HG03457 (cell line): ENCODE data around the gene DAP.
"Not testable (repeated sequence)": the region's sequence is repeated elsewhere in the genome, so short reads cannot be mapped to it uniquely, and the experiment has no call there.

Experiments used
- ATAC-seq: cut with Tn5 transposase; IDR thresholded peaks from one replicate; pipeline ENCODE4 v1.9.1; 2021; ENCODE audit warnings: moderate number of reproducible peaks; ENCODE audit not compliant: unreplicated experiment

The DAP gene

DNA sequence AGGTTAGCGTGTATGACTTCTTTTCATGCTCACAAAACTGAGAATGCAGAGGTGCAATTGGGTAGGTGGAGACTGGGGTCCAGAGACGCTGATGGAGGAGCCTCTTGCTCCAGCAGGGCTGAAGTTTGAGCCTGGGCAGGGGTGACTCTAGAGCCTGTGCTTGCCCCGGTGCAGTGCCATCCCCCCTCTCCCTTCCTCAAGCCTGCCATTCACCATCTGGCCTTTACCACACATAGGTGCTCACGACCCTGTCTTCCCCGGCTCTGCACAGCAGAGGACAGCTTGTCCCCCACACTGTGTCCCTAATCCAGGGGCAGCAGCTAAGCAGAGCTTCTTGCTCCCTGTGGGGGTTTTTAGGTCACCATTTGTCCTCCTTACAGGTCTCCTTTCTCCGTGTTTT is 86.5 kb downstream of the DAP start:
- ATAC-seq, result no peak

DNA sequence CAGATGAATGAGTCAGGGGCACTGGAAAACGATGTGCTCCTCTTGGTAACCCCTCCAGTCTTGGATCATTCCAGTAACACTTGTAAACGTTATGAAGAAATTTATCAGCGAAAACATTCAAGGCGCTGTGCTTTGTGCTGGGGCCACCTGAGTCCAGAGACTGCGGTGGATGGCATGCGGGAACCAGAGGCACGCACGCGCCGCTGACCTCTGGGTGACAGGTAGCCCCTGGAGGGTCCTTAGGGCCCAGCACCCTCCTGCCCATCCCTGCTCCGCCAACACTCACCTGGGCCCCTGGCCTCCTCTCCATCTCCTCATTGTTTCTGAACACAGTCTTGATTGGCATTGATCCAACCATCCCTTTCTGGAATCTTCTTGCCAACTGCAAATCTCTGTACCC is 86.9 kb downstream of the DAP start:
- ATAC-seq, result no peak

DNA sequence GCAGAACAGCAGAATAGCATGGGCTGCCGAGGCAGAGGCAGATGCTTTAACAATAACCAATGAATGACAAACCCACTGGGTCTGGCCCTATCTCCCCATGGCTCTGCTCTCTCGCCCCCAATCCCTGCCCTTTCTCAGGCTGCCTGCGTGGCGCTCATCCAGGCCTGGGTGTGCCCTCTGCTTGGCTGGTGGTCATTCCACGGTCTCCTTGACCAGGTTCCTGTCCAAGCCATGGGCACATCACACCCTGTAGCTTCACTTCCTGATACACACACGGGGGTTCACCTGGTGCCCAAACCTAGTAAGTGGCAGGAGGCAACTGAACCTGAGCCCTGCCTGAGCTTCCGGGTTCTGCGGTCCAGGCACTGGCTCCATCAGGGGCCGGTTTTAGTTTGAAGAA is 87.6 kb downstream of the DAP start:
- ATAC-seq, result no peak

DNA sequence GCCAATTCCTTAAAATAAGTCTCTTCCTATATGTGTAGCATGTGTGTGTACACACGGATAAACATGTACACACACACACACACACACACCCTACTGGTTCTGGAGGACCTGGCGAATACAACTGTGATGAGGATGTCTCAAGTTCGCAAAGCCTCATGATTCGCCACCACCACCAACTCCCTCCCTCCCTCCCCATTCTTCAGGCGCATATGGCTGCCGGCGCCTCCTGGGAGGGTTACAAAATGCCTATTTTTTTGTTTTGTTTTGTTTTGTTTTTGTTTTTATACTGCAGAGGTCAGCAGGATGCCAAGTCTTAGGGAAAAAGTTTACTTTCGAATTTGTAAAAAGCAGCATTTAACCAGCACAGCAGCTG is 88.0 kb downstream of the DAP start:
- no peak for ATAC-seq

DNA sequence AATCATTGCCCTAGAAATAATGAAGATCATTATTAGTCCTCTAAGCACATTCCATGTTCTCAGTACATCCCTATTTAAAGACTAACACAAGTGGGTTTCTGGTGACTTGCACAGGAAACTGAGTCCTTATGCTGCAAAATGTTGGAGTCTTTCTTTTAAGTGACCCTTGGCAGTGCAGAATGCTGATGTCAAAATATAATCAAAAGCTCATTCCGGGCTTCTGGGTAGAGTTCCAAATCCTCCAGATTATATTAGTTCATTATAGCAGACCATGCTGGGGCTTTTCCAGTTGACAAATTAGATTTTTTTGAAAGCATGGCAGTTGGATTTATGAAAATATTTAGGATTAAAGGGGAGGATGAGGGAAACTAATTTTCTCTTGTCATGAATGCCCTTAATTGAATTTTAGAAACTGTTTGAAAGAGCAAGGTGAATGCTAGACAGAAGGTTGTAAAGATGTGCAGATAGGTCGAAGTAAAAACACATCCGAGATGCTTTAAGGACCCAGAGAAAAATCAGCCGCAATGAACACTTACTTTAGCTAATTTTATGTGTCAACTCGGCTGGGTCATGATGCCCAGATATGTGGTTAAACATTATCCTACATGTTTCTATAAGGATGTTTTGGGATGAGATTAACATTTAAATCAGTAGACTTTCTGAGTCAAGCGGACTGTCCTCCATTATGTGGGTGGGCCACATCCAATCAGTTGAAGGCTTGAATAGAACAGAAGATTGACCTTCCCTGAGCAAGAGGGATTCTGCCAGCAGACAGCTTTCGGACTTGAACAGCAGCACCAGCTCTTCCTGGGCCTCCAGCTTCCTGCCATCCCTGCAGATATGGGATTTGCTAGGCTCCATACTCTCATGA is 88.7 kb downstream of the DAP start:
- no peak for ATAC-seq

DNA sequence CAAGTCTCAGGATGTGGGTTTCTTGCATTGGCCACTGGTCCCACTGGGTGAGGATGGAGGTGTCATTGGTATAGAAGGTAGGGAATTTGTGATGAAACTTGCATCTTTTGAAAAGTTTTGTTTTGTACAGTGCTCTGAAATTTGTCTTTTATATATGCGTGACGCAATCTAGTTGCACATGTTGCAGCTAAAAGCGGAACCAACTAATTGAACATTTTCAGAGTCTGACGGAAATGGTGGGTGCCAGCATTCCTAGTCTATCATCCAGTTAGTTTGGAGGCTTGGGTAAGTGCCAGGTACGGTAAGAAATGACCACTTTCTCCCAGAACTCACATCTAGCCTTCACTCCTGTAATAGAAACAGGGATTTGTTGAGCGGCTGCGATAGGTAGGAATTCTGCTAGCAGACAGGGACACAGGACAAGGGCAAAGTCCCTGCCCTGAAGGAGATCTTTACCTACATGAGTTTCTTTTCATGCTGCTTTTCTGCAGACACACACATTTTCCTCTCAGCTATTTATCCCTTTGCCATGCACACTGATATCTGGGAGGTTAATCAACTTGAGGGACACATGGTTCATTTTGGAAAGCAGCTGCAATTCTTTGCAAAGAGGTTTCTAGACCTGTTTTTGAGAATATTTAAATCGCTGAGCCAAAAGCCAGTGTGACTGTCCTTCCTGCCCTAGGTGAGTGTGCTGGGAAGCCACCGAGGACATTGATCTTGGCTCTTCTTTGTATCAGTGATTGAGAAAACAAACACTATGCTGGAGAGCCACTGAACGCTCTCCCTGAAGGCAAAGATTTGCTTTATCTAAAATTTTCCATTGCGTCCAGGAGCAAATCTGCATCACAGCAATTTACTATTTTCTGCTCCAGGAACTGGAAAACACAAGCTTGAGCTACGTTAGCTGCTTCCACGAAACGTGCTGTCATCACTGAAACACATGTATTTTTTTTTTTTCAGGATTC is 89.7 kb downstream of the DAP start:
- no peak for ATAC-seq

DNA sequence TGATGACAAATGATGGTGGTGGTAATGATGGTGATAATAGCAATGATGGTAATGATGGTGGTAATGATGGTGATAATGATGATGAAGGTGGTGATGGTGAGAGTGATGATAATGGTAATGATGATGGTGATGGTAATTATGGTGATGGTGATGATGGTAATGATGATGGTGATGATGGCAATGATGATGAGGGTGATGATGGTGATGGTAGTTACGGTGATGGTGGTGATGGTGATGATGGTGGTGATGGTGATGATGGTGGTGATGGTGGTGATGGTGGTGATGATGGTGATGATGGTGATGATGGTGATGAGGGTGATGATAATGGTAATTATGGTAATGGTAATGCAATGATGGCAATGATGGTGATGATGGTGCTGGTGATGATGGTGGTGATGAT is 91.1 kb downstream of the DAP start:
- ATAC-seq, result no peak

DNA sequence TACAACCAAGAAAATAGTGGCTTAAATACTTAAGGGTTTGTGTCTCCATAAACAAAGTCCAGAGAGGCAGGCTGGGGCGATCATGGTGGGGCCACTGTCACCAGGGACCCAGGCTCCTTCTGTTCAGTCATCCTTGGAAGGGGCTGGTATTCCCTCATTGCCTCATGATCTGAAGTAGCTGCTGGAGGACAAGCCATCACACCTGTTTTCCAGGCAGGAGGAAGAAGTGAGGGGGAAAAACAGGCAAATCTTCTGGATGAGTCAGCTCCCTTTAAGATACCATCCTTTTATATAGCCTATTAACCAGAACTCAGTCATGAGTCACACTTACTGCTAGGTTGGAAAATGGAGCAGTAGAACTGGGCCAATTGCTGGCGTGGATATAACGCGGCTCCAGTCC is 92.3 kb downstream of the DAP start:
- ATAC-seq, result no peak

DNA sequence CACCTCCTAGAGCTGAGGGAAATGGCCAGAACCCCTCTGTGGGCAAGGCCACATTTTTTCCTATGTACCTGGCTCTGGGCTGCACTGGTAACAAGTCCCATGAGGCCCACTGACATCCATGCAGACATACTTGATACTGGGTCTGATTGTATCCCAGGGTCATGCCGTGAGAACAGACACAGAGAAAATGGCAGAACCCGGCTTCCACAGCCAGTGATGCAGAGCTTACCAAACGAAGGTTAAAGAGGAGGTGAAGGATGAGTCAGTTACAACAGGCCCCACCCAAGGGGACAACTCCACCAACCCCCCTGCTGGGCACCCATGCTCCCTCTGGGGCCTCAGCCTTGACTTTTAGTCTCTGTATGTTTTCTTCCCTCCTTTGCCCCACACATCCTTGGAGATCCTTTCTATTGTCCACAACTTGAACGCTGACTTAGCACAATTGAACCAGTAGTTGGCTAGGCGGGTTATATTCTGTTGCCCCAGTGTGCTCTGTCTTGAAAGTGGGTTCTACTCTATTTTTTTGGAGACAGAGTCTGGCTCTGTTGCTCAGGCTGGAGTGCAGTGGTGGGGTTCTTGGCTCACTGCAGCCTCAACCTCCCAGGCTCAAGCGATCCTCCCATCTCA is 93.5 kb downstream of the DAP start:
- no peak for ATAC-seq

DNA sequence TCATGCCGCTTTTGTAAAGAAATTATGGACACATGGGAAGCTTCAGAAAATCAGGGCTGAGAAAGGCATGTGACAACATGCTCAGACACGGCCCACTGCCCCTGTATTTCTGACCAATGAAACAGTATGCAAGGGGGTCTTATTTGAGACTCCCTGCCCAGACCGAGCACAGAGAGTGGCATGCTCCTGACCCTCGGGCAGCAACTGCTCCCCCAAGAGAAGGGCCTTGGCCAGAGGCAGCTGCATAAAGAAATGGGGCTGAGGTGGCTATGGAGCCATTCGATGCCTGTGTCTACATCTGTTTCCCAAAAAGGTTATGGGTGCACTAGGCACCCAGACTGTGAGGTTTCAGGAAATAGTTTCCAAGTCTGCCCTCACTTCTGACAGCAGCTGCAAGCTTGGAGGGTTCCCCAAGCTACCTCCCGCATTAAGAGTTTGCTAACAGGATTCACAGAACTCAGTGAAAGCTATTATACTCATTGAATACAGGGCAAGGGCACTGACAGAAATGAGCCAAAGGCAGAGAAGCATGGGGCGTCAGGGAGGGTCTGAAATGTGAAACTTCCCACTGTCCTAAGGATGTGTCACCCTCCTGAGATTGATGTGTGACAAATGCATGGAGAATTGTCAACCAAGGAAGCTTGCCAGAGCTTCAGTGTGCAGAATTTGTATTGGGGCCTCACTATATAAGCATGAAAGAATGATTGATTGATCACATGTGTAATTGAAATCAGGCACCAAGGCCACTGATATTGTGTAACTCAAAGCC is 94.3 kb downstream of the DAP start:
- no peak for ATAC-seq

DNA sequence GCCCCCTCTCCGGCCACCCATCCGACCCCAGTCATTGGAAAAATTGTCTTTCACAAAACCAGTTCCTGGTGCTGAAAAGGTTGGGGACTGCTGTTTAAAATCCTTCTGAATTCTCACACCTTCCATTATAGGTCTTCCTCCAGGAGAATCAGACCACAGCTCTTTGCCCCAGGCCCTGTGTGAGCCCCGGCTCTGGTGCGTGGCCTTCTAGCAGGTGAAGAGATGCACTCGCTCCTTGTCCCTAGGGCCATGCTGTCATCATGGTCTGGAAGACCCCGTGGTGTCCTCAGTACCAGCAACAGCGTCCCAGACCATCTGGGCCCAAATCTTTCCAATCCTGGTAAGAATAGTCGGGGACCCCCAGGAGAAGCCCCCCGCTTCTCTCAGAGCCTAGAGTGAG is 95.2 kb downstream of the DAP start:
- no peak for ATAC-seq

DNA sequence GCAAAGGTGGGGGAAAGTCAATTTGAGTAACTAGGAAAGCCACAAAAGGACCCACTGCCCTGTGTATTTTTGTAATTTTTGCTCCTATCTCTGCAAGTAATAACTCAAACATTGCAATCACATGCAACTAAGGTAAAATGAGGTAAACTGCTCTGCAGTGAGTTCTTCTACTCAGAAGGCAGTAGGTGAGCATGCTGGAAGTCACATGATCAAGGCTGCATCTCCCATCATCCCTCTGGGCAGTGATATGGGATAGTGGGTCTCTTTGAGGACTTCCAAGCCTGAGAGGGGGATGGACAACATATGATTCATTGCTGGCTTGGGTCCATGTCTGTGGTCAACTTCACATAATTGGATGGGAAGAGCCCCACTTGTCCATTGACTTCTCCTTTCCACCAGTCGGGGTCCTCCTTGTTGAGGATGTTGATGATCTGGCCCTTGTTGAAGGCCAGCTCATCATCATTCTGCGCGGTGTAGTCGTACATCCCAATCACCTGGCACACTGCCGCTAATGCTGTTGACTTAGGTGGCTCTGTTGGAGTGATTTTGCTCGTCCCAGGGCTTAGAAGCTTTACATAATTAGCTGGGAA is 96.8 kb downstream of the DAP start:
- not testable (repeated sequence) for ATAC-seq

DNA sequence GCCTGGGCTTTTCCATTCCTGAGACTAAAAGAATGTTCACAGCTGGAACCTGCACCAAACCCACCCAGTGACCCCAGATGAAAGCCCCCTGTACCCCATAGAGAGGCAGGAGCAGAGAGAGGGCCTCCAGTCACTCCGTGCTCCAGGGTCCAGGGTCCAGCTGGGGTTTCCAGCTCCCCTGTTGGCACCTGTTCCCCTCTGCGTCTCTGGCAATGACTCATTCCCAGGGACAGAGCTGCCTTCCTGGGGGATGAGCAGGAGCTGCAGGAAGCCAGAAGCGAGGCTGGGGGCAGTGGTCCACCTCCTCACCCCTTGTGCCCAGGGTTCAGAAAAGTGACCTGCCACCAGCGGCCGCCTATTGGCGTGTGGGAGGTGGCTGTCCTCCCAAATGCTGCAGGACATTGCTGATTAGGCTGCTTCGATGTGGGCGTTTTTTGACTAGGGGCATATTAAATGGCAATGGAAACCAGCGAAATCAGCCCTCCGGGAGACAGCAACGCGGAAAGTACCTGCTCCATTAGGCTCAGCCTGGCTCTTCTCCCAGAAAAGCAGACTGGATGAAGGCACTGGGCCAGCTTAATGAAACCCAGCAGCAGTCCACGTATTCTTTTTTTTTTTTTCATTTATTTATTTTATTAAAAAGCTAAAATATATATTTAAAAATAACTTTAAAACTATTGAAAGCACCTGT is 97.4 kb downstream of the DAP start:
- ATAC-seq, result no peak

DNA sequence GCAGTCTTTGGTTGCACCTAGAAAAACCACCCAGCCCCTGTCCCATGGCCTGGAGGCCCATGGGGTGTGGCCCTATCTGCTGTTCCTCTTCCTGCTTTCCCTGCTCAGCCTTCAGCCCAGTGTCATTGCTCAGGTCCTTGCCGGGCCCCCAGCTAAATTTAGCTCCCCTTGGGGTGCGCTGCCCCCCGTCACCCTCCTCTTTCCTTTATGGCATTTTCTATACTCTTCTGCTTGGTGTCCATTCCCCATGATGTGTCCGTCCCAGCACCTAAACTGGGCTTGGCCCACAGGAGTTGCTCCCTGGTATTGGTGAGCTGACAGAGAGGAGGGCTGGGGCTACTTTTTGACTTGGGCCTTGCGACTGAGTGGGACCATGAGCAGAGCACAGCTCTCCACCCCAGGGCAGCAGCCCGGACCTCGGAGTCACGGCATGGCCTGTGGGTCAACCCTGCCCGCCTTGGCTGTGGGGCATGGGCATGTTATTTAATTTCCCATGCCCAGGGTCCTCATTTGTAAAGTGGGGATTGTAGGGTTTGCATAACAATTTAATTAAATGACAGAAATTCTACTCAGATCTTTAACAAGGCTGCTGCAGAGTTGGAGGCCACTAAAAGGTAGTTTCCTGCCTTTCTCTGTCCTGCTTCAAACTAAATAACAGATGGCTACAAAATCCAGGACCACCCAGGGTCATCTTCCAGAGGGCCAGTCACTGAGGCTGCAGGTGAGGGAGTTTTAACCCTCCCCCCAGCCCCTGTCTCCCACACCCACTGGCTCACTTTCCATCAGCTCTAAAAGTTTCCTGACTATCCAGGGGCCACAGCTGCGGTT is 98.2 kb downstream of the DAP start:
- no peak for ATAC-seq

DNA sequence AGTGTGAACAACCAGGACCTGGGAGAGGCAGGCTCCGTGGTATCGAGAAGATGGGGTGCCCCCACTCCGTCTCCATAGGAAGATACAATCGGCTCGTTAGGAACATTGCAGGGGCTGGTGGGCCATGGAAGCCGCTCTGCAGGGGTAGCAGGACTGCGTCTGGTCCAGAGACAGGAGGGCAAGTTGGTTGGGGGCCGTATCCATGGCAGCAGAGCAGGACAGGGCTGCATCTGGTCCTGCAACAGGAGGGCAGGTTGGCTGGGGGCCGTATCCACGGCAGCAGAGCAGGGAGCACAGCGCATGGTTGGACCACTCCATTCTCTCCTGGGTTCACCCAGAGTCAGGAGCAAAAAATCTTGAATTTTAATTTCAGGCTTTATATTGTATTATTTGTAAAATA is 99.0 kb downstream of the DAP start:
- ATAC-seq, result no peak

DNA sequence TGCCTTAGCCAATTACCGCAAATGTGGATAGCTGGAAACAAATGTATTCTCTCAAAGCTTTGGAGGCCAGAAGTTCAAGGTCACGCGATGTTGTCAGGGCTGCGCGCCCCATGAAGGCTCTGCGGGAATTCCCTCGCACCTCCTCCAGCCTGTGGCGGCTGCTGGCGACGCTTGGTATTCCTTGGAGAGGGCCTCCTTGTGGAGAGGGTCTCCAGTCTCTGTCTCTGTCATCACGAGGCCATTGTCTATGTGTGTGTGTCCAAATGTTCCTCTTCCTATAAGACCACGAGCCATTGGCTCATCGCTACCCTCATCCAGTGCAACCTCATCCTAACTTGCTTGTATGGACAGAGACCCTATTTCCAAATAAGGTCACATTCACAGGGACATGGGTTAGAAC is 99.6 kb downstream of the DAP start:
- ATAC-seq, result no peak

DNA sequence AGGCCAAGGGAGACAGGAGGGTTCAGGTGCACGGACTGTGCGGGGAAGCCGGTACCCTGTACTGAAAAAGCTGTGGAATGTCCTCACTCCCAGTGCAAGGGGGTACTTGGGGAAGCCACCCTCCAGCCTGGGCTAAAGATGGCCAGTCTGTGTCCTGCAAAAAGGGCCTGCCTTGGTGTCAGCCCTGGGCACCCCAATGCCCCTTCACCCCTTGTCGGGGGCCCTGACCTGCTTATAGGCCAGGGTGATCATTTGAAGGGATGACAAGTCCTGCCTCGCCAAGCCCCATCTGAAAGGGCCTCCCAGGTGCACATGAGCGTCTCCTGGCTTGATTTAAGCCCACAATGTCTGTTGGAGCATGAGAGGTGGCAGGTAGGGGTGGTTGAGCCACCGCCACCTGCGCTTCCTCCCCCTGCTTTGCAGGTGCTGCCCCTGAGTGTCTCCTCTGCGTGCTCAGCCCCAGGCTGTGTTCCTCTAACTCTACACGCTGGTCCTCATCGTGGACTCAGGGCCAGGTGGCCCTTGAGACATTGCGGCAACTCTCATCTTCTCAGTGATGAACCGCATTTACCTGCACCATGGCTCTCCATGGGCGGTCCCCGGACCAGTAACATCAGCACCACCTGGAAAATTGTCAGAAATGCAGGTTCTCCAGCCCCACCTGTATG is 100.2 kb downstream of the DAP start:
- no peak for ATAC-seq

DNA sequence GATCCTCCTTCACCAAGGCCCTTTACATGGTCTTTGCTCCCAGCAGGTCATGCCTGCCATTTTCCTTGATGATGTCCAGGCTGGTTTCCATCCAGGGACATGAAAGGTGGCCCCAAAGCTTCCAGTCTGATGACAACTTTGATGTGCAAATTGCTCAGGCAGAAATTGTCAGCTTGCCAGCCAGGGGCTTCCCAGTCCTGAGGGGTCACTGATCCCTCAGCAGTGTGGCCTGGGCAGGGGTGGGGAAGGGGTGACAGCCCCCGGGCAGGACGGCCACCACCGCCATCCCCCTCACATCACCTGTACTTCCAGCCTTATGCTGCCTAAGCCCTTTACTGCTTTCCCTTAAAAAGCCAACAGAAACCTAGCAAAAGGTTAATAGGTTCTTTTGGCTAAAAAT is 100.9 kb downstream of the DAP start:
- ATAC-seq, result no peak
